Neuronal stem cell (in vitro differentiated cells): ENCODE results near the gene EPPIN.
"Not testable (repeated sequence)": the region's sequence is repeated elsewhere in the genome, so short reads cannot be mapped to it uniquely, and the experiment has no call there.

Experiments
- DNase-seq: peaks from one replicate; pipeline ENCODE4 v3.0.0-alpha.2; 2013; ENCODE audit warnings: low spot score
- H2AFZ ChIP-seq: one replicate; pipeline ENCODE4 v1.6.1; 2013; ENCODE audit warnings: mild to moderate bottlenecking, low read length, inconsistent platforms
- H2AK5ac ChIP-seq: 2 replicates; pipeline ENCODE4 v1.6.1; 2013; ENCODE audit warnings: low read depth, mild to moderate bottlenecking, inconsistent platforms, low read length, moderate library complexity, mixed read lengths
- H2BK120ac ChIP-seq: 2 replicates; pipeline ENCODE4 v1.6.1; 2013; ENCODE audit warnings: low read depth, mild to moderate bottlenecking, inconsistent platforms, low read length, moderate library complexity, mixed read lengths
- H2BK12ac ChIP-seq: one replicate; pipeline ENCODE4 v1.6.1; 2013; ENCODE audit warnings: low read length, inconsistent platforms
- H2BK15ac ChIP-seq: 2 replicates; pipeline ENCODE4 v1.6.1; 2013; ENCODE audit warnings: mild to moderate bottlenecking, low read length, inconsistent platforms, mixed read lengths
- H2BK5ac ChIP-seq: one replicate; pipeline ENCODE4 v1.6.1; 2013; ENCODE audit warnings: inconsistent platforms, mild to moderate bottlenecking, low read length, moderate library complexity
- H3K14ac ChIP-seq: one replicate; pipeline ENCODE4 v1.6.1; 2013; ENCODE audit warnings: low read length, inconsistent platforms
- H3K18ac ChIP-seq: 2 replicates; pipeline ENCODE4 v1.6.1; 2013; ENCODE audit warnings: low read length, inconsistent platforms
- H3K23ac ChIP-seq: 2 replicates; pipeline ENCODE4 v1.6.1; 2013; ENCODE audit warnings: low read depth, mild to moderate bottlenecking, mixed read lengths, low read length, inconsistent platforms; ENCODE audit not compliant: poor library complexity
- H3K27ac ChIP-seq: replicated peaks from 3 replicates; pipeline ENCODE4 v1.5.1; 2013; ENCODE audit warnings: low read length, inconsistent platforms
- H3K27me3 ChIP-seq, 3 experiments: 2 replicates each; pipeline ENCODE4 v1.6.1; 2013; ENCODE audit warnings: low read length in 3 of 3, mild to moderate bottlenecking in 2 of 3, inconsistent platforms in 1 of 3, low read depth in 1 of 3, mixed read lengths in 1 of 3, moderate library complexity in 1 of 3; ENCODE audit not compliant: control insufficient read depth in 3 of 3, insufficient read depth in 3 of 3
- H3K36me3 ChIP-seq, 2 donors: replicated peaks in 1 of 2; 2 replicates each; pipeline ENCODE4 v1.6.1; 2013; ENCODE audit warnings: low read length in 2 of 2; ENCODE audit not compliant: control insufficient read depth in 2 of 2, insufficient read depth in 2 of 2
- H3K4ac ChIP-seq: 2 replicates; pipeline ENCODE4 v1.6.1; 2013; ENCODE audit warnings: inconsistent platforms, mild to moderate bottlenecking, low read length, moderate library complexity
- H3K4me1 ChIP-seq, 2 donors: 1 replicate in 1 of 2; 2 replicates in 1 of 2; pipeline ENCODE4 v1.6.1; 2013; ENCODE audit warnings: low read length in 2 of 2, low read depth in 1 of 2; ENCODE audit not compliant: control insufficient read depth in 2 of 2, insufficient read depth in 1 of 2
- H3K4me2 ChIP-seq: one replicate; pipeline ENCODE4 v1.6.1; 2013; ENCODE audit warnings: mild to moderate bottlenecking, low read length, inconsistent platforms; ENCODE audit not compliant: insufficient read depth, poor library complexity, severe bottlenecking
- H3K4me3 ChIP-seq, 2 donors: 2 replicates each; pipeline ENCODE4 v1.5.1; 2013; ENCODE audit warnings: low read length in 2 of 2, mild to moderate bottlenecking in 2 of 2, inconsistent platforms in 1 of 2, moderate library complexity in 1 of 2
- H3K79me1 ChIP-seq: one replicate; pipeline ENCODE4 v1.6.1; 2013; ENCODE audit warnings: low read depth, mild to moderate bottlenecking, inconsistent platforms, low read length, moderate library complexity
- H3K9ac ChIP-seq: one replicate; pipeline ENCODE4 v1.6.1; 2013; ENCODE audit warnings: mild to moderate bottlenecking, low read depth, low read length, inconsistent platforms; ENCODE audit not compliant: poor library complexity
- H3K9me3 ChIP-seq, 2 donors: replicated peaks in 1 of 2; 2 replicates each; pipeline versions ENCODE3 to v1.6.1; 2013; ENCODE audit warnings: low read length in 2 of 2, mild to moderate bottlenecking in 2 of 2, inconsistent platforms in 1 of 2, low read depth in 1 of 2, mixed read lengths in 1 of 2, moderate library complexity in 1 of 2; ENCODE audit not compliant: control insufficient read depth in 2 of 2, insufficient read depth in 1 of 2
- H4K8ac ChIP-seq: one replicate; pipeline ENCODE4 v1.6.1; 2013; ENCODE audit warnings: low read depth, mild to moderate bottlenecking, inconsistent platforms, low read length, moderate library complexity
- H4K91ac ChIP-seq: one replicate; pipeline ENCODE4 v1.6.1; 2013; ENCODE audit warnings: low read length, low read depth, mild to moderate bottlenecking, inconsistent platforms; ENCODE audit not compliant: poor library complexity
- WGBS, 2 donors: extraction: QIAGEN DNeasy Blood & Tissue Kit; methylation state at CpG; one replicate each; pipeline ENCODE4 v1.1.7; 2013; ENCODE audit warnings: missing lambda C conversion rate in 2 of 2, mixed read lengths in 1 of 2; ENCODE audit not compliant: insufficient read length in 2 of 2, insufficient replicate concordance in 1 of 2; ENCODE audit errors: extremely low coverage in 2 of 2; 5-methylcytosine and 5-hydroxymethylcytosine counted together

Gene EPPIN

GRCh38 chr20:45576995-45577394 lies 29.8 kb upstream of the EPPIN start:
- no CpG with 5 or more reads among the region's 2 CpGs for WGBS, 2 donors
- Histone ChIP-seq H4K91ac (no peak overlapping the region), H3K18ac (no peak overlapping the region), H4K8ac (no peak overlapping the region), H3K9ac (no peak overlapping the region), H3K27ac (peak overlapping the region; percentile 70), H3K36me3 (no peaks in the 10 kb centered on the region), H2AFZ (peak overlapping the region; percentile 49), H3K9me3 (no peaks in the 10 kb centered on the region), H2AK5ac (no peak overlapping the region), H3K23ac (no peak overlapping the region), H2BK120ac (no peak overlapping the region), H3K4me3 (no peak overlapping the region), H3K27me3 (no peaks in the 10 kb centered on the region), H3K14ac (no peak overlapping the region), H2BK15ac (no peak overlapping the region), H3K4me1 (peaks cover 9 to 14% of the 10 kb centered on the region in 2 donors), H2BK5ac (no peak overlapping the region), H2BK12ac (no peak overlapping the region), H3K4me2 (no peak overlapping the region), H3K4ac (no peak overlapping the region), H3K79me1 (no peaks in the 10 kb centered on the region)
- no peak for DNase-seq

GRCh38 chr20:45575931-45576330 lies 28.7 kb upstream of the EPPIN start:
- no peaks in the 10 kb centered on the region for H3K27me3 ChIP-seq
- H2BK15ac ChIP-seq: no peak overlapping the region
- no peak overlapping the region for H2AFZ ChIP-seq
- no CpG with 5 or more reads among the region's 3 CpGs for WGBS, 2 donors
- no peak overlapping the region for H3K23ac ChIP-seq
- no peaks in the 10 kb centered on the region for H3K9me3 ChIP-seq
- H3K27ac ChIP-seq: no peak overlapping the region
- no peak overlapping the region for H4K8ac ChIP-seq
- H3K79me1 ChIP-seq: no peaks in the 10 kb centered on the region
- no peak overlapping the region for H3K9ac ChIP-seq
- no peak overlapping the region for H2BK120ac ChIP-seq
- no peak overlapping the region for H3K18ac ChIP-seq
- no peaks in the 10 kb centered on the region for H3K36me3 ChIP-seq
- H3K14ac ChIP-seq: no peak overlapping the region
- H2BK5ac ChIP-seq: no peak overlapping the region
- H2BK12ac ChIP-seq: no peak overlapping the region
- H4K91ac ChIP-seq: no peak overlapping the region
- H3K4ac ChIP-seq: no peak overlapping the region
- H2AK5ac ChIP-seq: no peak overlapping the region
- no peak overlapping the region for H3K4me2 ChIP-seq
- no peak for DNase-seq
- no peak overlapping the region for H3K4me3 ChIP-seq
- H3K4me1 ChIP-seq: peaks cover 7 to 14% of the 10 kb centered on the region in 2 donors

- H3K27ac ChIP-seq, H2BK5ac ChIP-seq, H4K91ac ChIP-seq, H2BK120ac ChIP-seq, H3K36me3 ChIP-seq, H3K18ac ChIP-seq, H3K9me3 ChIP-seq, H2BK15ac ChIP-seq, H3K9ac ChIP-seq, H3K14ac ChIP-seq, H2BK12ac ChIP-seq, H4K8ac ChIP-seq, DNase-seq, H3K27me3 ChIP-seq, H2AFZ ChIP-seq, H3K79me1 ChIP-seq, H2AK5ac ChIP-seq, H3K23ac ChIP-seq, H3K4me2 ChIP-seq, H3K4me3 ChIP-seq, H3K4me1 ChIP-seq, H3K4ac ChIP-seq: not testable (repeated sequence)
- WGBS, 2 donors: no CpG with 5 or more reads among the region's 1 CpG
Measured at GRCh38 chr20:45569650-45570049, 22.4 kb upstream of the EPPIN start.

GRCh38 chr20:45564760-45565276 lies 17.6 kb upstream of the EPPIN start:
- H3K23ac ChIP-seq: no peak overlapping the region
- no peak overlapping the region for H3K18ac ChIP-seq
- no peak overlapping the region for H3K9ac ChIP-seq
- no peak overlapping the region for H3K14ac ChIP-seq
- H2BK15ac ChIP-seq: no peak overlapping the region
- H3K4me1 ChIP-seq: no peaks in the 10 kb centered on the region
- no peak overlapping the region for H2AFZ ChIP-seq
- H3K4ac ChIP-seq: no peak overlapping the region
- no peaks in the 10 kb centered on the region for H3K36me3 ChIP-seq
- H3K27ac ChIP-seq: no peak overlapping the region
- H2AK5ac ChIP-seq: no peak overlapping the region
- no peak overlapping the region for H2BK12ac ChIP-seq
- no peak overlapping the region for H3K4me3 ChIP-seq
- no peak overlapping the region for H2BK5ac ChIP-seq
- H4K91ac ChIP-seq: no peak overlapping the region
- WGBS, 2 donors: no CpG with 5 or more reads among the region's 2 CpGs
- DNase-seq: no peak
- H3K27me3 ChIP-seq: no peaks in the 10 kb centered on the region
- H4K8ac ChIP-seq: no peak overlapping the region
- H3K9me3 ChIP-seq: no peaks in the 10 kb centered on the region
- no peaks in the 10 kb centered on the region for H3K79me1 ChIP-seq
- H3K4me2 ChIP-seq: no peak overlapping the region
- no peak overlapping the region for H2BK120ac ChIP-seq
